HG02798 (cell line): ENCODE measurements around the gene DNAJB11.
A peak's percentile ranks its signal among the peaks of the same experiment; 100 is the strongest.
"Not testable (repeated sequence)": the region's sequence is repeated elsewhere in the genome, so short reads cannot be mapped to it uniquely, and the experiment has no call there.

Experiments
- ATAC-seq: cut with Tn5 transposase; IDR thresholded peaks from one replicate; pipeline ENCODE4 v1.9.1; 2021; ENCODE audit warnings: mild to moderate bottlenecking; ENCODE audit not compliant: unreplicated experiment, poor library complexity

DNAJB11 gene

DNA sequence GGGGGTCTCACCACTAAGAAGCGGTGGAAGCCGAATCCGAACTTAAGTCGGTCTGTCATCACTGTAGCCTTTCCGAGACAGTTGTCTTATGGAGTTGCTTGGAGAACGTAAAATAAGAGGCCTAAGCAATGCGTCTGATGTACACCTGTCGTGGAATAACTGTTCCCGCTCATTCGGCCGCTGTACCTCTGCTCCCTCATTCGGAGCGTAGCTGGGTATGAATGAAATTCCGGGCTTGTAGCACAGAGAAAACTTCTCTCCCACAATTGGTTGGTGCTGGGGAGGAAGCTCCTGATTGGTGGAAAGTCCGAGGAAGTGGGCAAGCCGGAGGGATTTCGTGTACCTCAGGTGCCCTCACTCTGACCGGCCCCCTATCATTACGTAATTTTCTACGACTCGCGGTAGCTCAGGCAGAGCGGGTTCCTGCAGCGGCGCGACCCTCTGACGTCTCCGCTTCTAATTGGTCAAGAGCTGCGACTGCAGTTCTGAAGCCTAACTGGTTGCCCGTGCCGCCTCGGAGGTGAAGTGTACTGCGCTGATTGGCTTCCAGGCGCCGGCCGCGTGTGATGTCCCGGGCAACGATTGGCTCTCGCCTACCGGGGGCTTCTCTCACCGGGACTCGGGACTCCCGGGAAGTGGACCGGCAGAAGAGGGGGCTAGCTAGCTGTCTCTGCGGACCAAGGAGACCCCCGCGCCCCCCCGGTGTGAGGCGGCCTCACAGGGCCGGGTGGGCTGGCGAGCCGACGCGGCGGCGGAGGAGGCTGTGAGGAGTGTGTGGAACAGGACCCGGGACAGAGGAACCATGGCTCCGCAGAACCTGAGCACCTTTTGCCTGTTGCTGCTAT lies at the start of gene DNAJB11:
Gene DNAJB11 (plus strand): TSS at position 625 of the 845 bp plus-strand sequence. CDS start 178 bp downstream, at position 803.
- peak; percentile 89 for ATAC-seq

DNA sequence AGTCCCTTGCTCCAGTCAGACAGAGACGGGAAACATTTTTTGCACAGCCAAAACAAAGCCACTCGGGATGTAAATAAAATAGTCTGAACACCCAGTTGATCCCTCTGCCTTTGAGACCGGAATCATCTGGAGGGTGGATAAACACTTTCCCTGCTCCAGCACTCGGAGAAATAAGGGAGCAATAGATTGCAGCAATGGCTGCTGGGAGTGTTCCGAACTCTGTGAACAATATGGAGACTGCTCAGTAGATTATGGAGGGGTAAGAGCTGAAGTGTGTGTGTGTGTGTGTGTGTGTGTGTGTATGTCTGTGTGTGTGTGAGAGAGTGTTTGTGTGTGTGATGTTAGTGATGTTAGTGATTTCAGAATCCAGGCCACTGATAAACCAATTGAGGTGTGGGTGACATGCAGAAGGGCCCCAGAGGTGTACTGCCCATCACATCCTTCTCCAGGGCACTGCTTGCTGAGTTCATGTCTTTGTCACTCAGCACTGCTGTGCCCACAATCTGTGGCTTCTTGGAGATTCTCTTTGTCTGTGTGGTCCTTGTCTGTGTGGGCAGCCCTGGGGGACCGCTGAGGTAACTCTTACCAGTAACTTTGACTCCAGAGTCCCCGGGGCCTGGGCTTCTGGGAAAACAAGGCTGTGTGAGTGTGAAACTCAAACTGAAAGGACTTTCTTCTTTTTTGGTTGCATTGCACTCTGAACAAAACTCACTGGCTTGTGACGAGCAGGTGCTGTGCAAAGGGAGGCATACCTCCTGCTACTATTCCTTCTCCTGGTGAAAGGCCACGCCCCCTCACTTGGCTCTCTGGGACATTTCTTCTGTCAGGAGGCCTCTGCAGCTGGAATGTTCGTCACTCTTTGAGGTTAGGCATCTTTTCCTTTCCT lies 49.3 kb upstream of the DNAJB11 start:
- ATAC-seq: peak; percentile 68

DNA sequence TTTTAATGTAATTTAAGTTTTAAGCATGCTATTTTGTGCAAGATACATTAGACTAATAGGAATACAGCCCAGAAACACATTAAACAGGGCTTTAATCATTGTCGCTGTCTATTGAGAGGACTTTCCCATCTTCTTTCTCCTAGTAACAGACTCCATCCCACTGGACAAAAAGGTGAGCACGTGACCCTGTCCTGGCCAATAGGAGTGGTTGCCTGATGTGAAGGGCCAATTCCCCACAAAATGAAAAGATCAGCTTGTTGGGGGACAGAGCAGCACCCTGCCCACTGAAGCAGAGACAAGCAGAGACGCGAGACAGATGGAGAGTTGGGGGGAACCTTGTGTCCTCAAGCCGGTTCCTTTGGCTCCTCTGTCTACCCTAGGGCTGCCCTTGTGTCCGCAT lies 47.5 kb upstream of the DNAJB11 start:
- no peak for ATAC-seq

DNA sequence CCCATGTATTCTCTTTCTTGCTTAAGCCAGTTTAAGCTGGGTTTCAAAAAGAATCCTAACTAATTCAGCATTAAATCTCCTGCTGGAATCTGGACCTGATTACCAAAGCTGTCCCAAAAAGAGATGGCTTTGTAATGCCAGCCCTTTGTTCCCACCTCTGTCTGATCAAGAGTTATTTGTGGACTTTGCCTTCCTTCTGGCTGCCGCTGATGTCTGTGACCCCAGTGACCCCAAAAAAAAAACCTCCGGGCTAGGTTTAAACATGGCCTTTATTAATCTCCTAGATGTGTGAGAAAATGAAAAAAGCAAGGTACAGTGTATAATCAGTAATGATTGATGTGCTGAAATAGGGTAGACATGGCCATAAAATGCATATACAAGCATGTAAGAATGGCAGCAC lies 47.1 kb upstream of the DNAJB11 start:
- no peak for ATAC-seq

DNA sequence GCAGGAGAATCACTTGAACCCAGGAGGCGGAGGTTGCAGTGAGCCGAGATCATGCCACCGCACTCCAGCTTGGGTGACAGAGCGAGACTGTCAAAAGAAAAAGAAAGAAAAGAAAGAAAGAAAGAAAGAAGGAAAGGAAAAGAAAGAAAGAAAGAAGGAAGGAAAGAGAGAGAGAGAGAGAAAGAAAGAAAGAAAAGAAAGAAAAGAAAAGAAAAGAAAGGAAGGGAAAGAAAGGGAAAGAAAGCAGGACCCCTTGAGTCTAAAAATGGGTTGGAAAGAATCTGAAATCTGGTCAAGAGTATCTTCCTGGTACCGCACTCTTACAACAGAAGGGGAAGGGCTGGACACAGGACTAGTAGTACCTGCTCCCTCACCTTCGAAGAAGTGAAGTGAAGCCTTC lies 45.9 kb upstream of the DNAJB11 start:
- no peak for ATAC-seq

DNA sequence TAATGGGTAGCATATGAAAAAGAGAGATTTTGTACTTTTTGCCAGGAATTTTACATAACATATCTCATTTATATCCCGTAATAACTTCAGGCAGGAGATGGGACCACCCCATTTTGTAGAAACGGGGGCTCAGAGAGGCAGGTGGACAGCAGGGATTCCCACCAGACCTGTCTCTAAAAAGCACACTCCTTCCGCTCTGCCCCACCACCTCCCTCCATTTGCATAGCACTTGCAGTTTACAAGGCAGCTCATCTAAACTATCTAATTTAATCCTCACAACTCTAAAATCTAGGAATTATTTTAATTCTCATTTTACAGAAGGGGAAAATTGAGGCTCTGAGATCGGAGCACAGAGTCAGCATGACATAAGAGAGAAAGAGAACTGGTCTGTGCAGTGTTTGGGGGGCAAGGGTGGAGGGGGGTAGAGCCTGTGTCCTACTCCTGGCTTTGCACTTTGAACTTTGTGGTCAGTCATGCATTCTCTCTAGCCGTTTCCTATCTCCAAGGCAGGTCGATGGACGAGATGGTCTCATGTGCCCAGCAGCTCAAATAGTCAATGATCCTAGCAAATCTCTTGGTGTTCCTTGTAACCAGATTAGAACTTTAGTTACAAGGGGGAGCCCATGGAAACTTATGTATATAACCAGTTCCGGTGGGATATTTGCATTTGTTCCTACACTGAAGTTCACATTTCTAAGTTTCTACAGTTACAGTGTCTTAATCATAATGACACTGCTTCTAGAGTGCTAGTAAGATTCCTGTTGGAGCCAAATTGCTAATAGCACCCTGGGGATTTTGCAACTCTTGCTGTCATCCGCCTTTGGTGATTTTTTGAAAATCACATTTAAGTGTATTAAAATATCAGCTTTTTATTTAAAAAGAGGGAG lies 44.9 kb upstream of the DNAJB11 start:
- ATAC-seq: peak; percentile 24

DNA sequence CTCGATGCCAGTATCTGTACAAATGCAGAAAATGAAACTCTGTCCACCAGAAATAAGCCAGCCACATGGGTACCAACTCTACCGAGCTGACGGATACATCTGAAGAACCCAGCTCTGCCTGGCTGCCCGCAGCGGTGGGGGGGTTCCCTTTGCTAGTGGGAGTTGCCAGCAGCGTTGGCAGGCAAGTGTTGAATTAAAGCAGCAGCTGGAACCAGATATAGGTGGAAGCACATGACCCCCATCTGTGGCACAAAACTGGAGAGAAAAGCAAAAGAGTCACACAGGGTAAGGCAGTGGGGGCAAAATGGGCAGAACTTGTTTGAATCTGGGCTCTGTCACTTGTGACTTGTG lies 44.3 kb upstream of the DNAJB11 start:
- ATAC-seq: peak; percentile 44

DNA sequence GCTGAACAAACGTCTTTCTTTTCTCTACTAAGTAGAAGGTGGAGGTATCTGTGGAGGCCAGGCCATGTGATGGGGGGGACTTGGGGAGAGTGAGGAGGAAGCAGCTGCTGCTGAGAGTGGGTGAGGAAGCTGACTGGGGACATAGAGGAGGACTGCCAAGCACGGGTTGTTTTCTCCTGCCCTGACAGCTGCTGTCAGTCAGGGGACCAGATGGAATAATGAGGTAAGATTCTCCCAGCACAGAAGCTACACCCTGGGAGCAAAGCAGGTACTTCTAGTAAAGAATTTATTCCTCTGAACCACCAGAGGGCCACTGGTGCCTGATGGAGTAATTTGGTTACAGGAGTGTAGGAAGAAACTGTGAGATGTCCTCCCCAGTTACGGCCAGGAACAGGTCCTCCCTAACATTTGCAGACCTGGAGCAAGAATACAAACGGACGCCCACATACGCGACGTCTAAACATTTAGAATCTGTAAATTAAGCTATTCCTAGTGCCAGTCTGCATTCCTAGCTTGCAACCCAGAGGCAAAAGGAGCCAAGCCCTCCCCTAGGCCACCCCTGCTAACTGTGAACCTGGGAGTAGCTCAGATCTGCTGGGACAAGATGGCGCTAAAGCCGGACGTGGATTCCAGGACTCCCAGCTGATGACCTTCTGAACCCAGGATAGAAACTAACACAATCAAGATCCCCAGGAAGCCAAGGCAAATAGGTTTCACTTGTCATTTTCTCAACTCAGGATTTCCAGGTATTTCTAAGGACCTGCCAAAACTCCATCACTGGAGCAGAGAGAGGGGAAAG lies 41.1 kb upstream of the DNAJB11 start:
- ATAC-seq: no peak

DNA sequence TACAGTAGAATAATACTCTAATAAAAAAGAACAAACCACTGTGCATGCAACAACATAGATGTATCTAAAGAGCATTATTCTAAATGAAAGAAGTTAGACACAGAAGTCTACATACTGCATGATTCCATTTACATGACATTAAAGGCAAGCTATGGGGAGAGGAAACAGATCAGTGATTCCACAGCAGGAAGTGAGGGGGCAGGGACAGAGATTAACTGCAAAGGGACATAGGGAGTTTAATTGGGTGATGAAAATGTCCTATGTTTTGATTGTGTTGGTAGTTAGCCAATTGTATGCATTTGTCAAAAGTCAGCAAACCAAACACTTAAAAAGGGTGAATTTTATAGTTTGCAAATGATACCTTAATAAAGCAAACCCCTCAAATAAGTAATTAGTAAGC lies 40.1 kb upstream of the DNAJB11 start:
- no peak for ATAC-seq

DNA sequence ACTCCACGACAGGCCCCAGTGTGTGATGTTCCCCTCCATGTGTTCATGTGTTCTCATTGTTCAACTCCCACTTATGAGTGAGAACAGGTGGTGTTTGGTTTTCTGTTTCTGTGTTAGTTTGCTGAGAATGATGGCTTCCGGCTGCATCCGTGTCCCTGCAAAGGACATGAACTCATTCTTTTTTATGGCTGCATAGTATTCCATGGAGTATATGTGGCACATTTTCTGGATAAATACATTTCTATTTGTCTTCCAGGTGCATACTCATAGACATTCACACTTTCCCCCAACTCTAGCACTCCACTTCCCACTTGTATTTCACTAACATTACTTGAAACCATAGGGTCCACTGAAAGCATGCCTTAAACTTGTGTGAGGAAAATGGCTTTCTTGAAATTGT lies 38.8 kb upstream of the DNAJB11 start:
- not testable (repeated sequence) for ATAC-seq

DNA sequence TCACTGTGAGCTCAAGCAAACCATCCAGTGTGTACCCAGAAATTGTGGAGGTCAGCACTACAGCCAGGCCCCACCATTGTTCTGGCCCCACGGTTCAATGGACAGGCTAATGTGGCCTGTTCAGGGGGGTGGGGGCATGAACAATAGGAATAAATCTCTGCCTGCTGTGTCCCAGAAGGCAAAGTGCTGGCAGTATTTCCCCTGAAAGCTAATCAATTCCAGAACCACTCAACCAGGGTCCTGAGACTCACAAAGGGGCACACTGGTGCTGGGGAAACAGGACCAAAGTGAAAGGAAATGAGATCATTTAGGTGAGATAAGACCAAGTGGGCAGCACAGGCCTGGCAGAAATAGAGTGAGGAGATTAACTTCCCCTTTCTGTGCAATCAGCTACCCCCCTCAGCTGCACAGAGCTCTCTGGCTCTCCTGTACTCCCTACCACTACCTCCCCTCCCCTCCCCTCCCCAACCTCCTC lies 37.9 kb upstream of the DNAJB11 start:
- ATAC-seq: peak; percentile 47

DNA sequence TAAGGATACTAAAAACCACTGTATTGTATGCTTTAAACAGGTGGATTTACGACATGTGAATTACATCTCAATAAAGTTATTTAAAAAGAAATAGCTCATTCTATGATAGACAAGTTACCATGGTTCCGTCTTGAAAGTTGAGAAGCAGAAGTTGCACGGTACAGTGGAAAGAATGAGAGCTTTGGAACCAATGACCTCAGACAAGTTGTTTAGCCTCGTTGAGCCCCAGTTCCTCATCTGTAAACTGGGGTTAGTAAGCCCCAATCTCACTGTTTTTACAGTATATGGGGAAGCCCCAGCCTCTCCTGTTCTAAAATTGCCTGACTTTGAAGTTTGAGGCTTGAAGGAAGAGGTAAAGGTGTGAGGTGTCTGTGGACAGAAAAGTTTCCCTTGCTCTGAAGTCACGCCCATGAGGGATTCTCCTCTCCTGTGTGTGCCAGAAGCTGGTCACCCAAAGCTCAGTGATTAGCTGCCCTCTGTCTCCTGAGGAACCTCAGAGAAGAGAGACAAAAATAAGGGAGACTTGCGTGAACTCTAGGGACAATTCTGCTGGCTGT lies 36.3 kb upstream of the DNAJB11 start:
- peak; percentile 82 for ATAC-seq

DNA sequence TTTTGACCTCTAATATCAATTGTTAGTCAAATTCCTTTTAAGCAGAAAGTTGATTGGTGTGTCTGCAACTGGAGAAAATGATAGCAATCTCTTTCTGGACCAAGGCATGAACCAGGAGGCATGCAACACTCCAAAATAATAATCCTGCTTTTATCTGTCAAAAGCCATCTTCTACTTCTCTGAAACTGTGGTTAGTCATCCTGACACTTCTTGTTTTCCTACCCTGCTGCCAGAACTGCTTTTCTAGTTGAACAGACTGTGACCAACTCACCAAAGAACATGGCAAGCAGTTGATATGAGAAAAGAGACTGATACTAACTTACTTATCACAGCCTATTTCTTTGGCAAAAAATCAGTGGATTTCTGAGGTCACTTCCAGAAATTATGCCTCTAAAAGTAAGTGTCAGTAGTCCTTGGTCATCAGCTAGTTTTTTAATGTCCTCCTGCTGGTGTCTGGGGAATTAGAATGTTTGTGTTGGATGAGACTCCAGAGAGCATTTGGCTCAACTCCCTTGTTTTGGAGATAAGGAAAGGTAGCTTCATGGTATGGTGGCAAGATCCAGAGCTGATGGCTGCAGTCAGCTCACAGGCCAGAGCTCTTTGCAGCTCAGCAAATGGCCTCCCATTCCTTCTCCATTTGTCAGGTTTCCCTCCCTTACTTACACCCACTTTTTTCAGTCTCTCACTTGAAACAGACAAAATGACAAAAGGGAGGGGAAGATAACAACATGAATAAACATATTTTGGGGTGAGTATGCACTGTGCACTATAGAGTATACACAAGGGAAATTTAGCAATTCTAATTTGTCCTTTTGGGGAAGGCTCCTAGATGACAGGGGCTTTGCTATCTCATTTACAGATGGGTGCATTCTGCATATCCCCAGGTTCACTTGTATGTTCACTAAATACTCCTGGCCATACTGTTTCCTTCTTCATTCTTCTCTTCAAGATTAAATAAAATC lies 33.4 kb upstream of the DNAJB11 start:
- ATAC-seq: no peak

DNA sequence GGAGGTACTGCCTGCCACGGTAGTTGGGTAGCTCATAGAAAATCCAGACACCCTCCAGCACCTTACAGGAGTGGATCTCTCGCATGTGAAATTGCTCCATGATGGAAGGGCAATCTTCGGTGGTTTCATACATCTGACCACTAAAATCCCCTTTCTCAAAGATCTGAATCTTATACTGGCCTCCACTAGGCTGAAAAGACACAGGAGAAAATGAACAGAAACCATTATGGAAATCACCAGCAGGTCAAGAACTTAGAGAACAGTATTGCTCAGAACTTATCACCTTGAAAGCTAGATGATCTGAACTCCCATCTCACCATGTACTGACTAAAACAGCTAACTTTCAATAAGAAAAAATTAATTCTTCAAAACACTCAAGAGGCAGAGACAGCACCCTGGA lies 31.7 kb upstream of the DNAJB11 start:
- ATAC-seq: peak; percentile 39

DNA sequence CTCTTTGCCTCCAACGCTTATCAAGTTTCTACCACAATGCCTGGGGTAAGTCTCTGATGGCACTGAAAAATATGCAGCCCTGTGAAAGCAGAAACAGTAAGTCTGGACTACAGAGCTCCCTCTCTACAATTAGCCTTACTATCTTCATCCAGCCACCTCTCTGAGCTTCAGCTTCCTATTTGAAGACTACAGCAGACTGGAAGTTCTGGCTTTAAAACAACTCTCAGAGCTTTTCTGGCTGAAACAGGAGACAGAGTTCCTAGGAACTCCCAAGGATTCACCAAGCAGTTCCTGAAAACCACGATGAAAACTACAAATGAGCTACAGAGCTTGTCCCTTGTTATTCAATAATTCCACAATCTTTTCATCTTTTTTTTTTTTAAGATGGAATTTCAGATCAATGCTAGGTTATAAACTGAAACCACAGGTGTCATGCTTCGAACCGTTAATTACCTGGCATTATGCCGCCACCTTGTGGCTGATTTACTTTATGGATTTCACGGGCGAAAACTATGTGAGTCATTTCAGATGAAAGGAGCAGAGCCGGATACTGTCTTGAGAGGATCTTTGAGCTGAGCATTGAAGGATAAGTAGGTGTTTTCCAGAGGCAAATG lies 30.2 kb upstream of the DNAJB11 start:
- ATAC-seq: peak; percentile 66

DNA sequence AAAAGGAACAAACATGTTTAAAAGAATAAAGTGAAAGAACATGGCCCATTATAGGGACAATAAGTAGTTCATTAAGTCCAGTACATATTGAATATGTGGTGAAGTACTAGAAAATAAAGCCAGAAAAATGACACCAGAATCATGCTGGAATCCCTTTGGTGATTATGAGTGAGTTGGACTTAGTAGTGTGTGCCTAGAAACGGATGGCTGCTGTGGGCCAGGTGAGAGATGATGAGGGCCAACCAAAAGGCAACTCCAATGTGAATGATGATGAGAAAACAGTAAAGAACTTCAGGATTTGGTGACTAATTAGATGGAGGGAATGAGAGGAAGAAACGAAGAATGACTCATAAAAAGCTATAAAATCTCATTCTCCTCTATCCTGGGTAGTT lies 29.7 kb upstream of the DNAJB11 start:
- ATAC-seq: no peak

DNA sequence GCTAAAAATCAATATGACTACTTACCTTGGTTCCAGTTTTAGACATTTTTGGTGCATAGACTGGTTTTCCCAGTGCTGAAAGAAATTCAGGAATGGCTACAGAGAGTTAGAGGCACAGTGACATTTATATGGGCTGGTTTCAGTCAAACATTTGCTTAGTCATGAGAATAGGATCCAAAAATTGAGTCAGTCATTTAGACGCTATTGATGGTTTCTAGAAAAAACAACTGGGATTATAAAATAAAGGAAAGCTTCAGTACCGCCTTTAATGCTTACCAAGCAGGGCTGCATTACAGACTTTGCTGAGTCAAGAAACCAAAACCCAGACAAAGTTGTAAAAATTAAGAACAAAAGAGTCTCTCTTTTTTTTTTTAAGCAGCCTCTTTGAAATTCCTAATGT lies 26.2 kb upstream of the DNAJB11 start, which contains the start of gene CRYGS:
Gene CRYGS (minus strand): TSS at position 100 of the 400 bp plus-strand sequence. CDS start 54 bp downstream, at position 46.
- no peak for ATAC-seq

DNA sequence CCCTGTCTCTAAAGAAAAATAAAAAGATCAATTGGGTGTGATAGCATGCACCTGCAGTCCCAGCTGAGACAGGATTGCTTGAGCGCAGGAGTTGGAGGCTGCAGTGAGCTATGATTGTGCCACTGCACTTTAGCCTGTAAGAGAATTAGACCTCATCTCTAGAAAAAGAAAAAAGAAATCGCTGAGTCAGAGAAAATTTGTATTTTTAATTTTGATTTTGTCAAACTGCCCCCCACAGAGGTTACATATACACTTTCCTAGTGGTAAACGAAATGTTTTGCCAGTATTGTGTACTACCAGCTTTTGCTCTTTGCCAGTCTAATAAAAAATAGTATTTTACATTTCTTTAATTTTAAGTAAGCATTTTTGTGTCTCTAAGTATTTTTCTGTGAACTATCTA lies 21.0 kb upstream of the DNAJB11 start:
- no peak for ATAC-seq
